ENCODE results near the gene MED17. TPM values are rescaled to one million over a fixed set of nuclear protein-coding genes. Genes with fewer than 3 reads are reported as not detected.

The MED17 gene
- total RNA-seq, 1 donor from 2014 or later = 27.0 TPM

DNA sequence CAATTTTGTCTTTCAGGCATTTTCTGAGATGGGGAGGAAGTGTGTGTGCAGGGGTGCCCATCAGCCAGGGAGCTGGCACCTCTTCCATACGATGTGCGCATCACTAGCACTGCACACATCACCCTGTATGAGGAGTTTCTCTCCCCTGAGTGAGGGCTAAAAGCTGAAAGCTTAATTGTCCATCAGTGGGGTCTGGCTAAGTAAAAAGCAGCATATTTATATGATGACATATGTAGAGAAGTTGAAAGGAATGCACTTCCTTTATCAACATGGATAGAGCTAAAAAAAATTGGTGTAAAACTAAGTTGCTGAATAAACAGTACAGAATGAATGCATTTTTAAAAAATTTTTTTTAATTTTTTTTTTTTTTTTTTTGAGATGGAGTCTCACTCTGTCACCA, 62.3 kb downstream of the MED17 start:
- no peak for DNase-seq (ENCODE audit: low read depth, low spot score)

DNA sequence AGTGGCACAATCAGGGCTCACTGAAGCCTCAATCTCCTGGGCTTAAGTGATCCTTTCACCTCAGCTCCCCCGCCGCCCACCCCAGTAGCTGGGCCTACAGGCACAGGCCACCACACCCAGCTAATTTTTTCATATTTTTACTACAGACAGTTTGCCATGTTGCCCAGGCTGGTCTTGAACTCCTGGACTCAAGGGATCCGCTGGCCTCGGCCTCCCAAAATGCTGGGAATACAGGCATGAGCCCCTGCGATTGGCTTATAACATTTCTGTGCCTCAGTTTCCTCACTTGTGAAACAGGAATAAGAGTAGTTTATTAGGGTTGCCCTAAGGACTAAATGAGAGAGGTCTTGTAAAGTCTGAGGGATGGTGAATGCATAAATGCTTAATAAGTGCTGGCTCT, 65.1 kb downstream of the MED17 start:
- DNase-seq (ENCODE audit: low read depth, low spot score) = no peak

DNA sequence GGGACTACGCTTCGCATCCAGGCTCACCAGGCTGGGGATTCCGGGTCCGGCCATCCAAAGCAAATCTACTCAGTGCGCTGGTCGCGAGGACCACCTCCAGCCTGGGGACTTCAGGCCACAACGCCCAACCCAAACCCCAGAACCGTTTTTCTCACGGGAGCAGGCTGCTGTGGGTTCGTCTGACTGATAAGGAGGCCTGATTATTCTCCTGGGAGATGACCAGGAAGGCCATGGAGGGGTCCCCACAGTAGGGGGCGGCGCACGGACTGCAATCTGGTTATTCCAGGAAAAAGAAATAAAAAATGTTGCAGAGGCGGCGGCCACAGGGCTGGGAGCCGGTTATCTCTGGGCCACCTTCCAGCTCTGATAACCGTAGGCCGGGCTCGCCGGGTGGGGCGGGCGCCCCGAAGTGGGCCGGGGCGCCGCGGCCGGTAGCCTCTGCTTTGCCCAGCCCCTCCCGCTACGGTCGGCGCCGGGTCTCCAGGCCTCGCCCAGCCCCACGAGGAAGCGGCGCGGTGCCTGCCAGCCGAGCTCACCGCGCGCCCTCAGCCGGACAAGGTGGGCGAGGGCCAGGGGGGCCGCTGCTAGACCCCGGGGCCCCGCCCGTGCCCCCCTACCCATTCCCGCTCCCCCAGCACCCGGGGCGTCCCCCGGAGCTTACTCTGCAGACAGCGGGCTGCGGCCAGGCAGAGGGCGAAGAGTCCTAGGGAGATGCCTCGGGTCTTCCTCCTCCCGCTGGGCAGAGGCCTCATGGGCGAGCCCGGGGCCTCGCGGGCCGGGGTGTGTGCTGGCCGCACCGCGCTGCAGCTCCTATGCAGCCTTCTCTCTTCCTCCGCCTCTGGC, 65.9 kb downstream of the MED17 start:
- DNase-seq (ENCODE audit: low read depth, low spot score) = no peak

DNA sequence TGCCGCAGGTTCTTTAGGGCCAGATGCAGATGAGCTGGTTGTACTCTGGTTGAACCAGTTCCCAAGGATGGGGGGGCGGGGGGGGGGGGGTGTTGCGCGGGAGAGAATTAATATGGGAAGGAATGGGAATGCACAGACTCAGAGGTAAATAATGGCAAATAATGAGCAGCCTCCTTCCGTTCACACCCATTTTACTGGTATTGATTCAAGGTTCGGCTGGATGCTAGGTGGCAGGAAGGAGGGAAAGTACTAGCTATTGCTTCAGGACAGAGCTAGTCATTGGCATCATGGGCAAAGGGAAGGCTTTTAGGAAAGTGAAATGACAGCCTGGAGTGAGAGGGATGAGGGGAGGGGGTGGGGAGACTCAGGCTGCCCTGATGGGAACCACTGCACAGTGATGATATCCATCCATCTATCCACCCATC, 66.5 kb downstream of the MED17 start, which contains the start of gene VSTM5:
TSS of gene VSTM5 (minus strand) at position 25 of the 425 bp plus-strand sequence. CDS start 116 bp downstream, outside the sequence.
- no peak for DNase-seq (ENCODE audit: low read depth, low spot score)

DNA sequence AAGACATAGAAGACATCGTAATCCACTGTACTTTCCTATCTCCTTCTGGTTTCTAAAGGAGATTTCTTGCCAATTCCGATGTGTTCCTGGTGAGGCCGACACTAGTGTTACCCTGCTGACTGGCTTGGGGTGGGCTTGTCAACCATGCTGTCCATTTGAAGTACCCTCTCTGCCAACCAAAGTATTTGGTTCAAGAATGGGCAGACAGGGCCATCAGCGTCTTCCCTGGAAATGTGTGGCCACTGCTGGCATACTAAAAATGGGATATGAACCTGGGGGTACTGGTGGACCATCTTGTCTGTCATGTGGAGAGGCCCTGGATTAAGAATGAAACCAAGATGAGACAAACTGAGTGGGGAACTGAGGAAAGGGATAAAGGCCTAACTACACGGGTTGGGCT, 68.2 kb downstream of the MED17 start:
- DNase-seq (ENCODE audit: low read depth, low spot score) = no peak

DNA sequence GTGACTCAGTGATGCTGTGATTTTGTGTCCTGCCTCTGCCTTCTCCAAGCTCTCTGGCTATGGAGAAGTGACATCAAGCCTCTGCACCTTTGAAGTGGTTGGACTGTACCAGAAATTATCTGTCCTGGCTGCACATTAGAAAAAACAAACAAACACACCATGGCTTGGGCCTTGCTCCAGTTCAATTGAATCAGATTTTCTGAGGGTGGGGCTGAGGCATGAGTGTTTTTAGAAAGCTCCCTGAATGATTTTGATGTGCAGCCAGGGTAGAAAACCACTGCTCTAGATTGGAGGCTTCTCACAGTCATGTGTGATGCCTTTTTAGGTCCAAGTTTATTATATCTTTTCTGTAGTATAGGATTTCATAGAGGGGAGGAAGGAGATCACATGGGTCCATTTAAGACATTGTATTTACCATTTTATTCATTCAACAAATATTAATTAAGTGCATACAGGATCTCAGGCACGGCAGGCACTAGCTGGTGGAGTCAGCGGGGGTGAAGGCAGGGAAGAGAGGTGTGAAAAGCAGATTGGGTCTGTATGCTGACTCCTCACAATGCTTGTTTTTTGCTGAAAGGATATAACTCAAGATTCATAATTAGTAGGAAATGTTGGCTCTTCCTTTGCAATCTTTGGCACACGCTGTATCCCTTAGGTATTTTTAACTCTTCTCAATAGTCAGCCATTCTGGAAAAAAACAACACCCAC, 73.5 kb downstream of the MED17 start:
- DNase-seq (ENCODE audit: low read depth, low spot score) = no peak

DNA sequence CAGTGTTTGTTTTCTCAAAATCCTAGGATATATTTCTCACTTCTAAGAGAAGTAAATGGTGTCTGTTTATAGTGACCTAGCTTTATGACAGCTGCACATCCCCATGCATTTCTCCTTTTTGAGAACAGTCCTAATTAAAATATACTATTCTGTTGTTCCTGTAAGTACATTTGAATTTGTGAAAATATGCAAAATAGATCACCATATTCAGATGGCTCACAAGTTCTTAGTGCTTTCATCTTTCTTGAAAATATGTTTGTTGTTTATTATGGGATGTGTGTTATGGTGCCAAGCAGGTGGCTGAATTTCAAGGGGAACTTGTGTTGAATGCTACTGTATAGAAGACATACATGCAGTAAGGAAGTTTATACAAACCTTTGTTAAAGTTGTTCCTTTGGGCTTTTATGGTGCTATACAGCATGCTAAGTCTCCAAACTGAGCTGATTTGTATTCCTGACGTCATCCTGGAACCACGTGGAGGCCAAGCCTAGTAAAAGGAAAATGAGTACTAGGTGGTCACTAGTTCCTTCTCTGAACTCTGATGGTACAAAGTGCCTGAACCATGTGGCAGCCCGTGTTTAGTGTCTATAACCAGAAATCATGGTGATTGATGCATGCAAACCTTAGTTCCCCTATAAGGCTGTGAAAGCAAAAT, 74.2 kb downstream of the MED17 start:
- DNase-seq (ENCODE audit: low read depth, low spot score) = no peak

DNA sequence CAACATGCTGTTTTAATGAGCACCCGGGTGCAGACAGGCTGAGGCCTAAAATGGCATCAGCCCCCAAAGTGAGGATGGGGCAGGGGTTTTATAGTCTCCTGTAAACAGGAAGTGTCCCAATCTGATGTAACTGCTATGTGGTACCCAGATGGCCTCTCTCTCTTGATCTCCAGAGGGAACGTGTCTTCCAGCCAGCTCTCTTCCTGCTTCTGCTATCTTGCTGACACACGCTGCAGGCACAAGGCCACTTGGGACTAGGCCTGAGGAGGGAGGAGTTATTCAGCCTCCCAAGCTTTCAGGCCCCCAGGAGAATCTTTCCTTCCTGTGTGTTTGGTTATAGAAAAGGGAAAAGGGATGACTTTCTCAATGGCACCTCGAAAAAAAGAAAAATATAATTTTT, 77.7 kb downstream of the MED17 start:
- DNase-seq (ENCODE audit: low read depth, low spot score) = no peak

Other genes with a start within 250 kb of the MED17 start
- gene SMCO4, start 240.9 kb upstream of the MED17 start, total RNA-seq = 9.0 and 10.1 TPM in 2 replicates
- 14.0 and 20.4 TPM in 2 replicates for gene CEP295, start 122.6 kb upstream of the MED17 start, total RNA-seq
- 108 and 135 TPM in 2 replicates for gene TAF1D, start 42.8 kb upstream of the MED17 start, total RNA-seq
- 13.3 and 14.0 TPM in 2 replicates for gene C11orf54, start 42.6 kb upstream of the MED17 start, total RNA-seq
- 0.07 TPM in 1 of 2 replicates, not detected in the other for gene VSTM5, start 66.3 kb downstream of the MED17 start, total RNA-seq
- not detected in 2 replicates for gene HEPHL1, start 237.1 kb downstream of the MED17 start, total RNA-seq